HepG2 (cell line): ENCODE data around the gene GNB3. TPM values are rescaled to one million over a fixed set of nuclear protein-coding genes. Genes with fewer than 3 reads are reported as not detected.

Experiments
- FOXA3 ChIP-seq: IDR thresholded peaks from 2 replicates; pipeline ENCODE4 v1.6.1; 2016; ENCODE audit warnings: missing genetic modification reagents, missing compliant biosample characterization
- GABPA ChIP-seq, 2 experiments: IDR thresholded peaks; 2 replicates each; pipeline ENCODE4 v1.6.1; 2011 to 2016; ENCODE audit warnings: low read depth in 2 of 2, low read length in 1 of 2, missing biosample characterization in 1 of 2, missing genetic modification characterization in 1 of 2
- GRHL1 ChIP-seq: sonication (generic); formaldehyde crosslinking; conservative IDR thresholded peaks from 2 replicates; pipeline ENCODE4 v1.8.0; 2022; ENCODE audit warnings: missing genetic modification reagents
- HNF4A ChIP-seq: sonication (generic); formaldehyde crosslinking; IDR thresholded peaks from 2 replicates; pipeline ENCODE4 v1.4.0; 2020; ENCODE audit warnings: missing genetic modification reagents
- MTA3 ChIP-seq: sonication (generic); formaldehyde crosslinking; IDR thresholded peaks from 2 replicates; pipeline ENCODE4 v1.4.0; 2020; ENCODE audit warnings: missing genetic modification reagents
- TARDBP ChIP-seq: sonication (generic); formaldehyde crosslinking; IDR thresholded peaks from 2 replicates; pipeline ENCODE4 v1.8.0; 2022; ENCODE audit warnings: mild to moderate bottlenecking, missing genetic modification reagents
- THAP9 ChIP-seq: sonication (generic); formaldehyde crosslinking; IDR thresholded peaks from 2 replicates; pipeline ENCODE4; 2020; ENCODE audit warnings: missing genetic modification reagents, mild to moderate bottlenecking, borderline replicate concordance
- ZNF234 ChIP-seq: sonication (generic); formaldehyde crosslinking; conservative IDR thresholded peaks from 2 replicates; pipeline ENCODE4 v1.5.1; 2020; ENCODE audit warnings: mild to moderate bottlenecking, missing genetic modification reagents
- ZNF576 ChIP-seq: sonication (generic); formaldehyde crosslinking; IDR thresholded peaks from 2 replicates; pipeline ENCODE4 v1.4.0; 2020; ENCODE audit warnings: mild to moderate bottlenecking, missing genetic modification reagents
- ZNF609 ChIP-seq: sonication (generic); formaldehyde crosslinking; IDR thresholded peaks from 2 replicates; pipeline ENCODE4 v1.4.0; 2020; ENCODE audit warnings: mild to moderate bottlenecking, missing genetic modification reagents, borderline replicate concordance
- ZNF646 ChIP-seq: sonication (generic); formaldehyde crosslinking; IDR thresholded peaks from 2 replicates; pipeline ENCODE4 v1.9.0; 2021; ENCODE audit warnings: mild to moderate bottlenecking, missing genetic modification reagents
- polyA plus RNA-seq, 8 experiments: library from polyadenylated mRNA; depleted of rRNA in 3 of 8; stranded (reverse) in 7 of 8; unstranded in 1 of 8; fragments of >200 nt; fragmentation: Illumina TruSeq in 4 of 8; extraction: Trizol in 4 of 8; gene quantifications; 2 replicates each; pipeline versions ENCODE4 v1.2.1 to v1.2.3, GENCODE V29; 2011 to 2016; ENCODE audit warnings: low read depth in 4 of 8, missing spikeins in 1 of 8, mixed read lengths in 1 of 8; ENCODE audit not compliant: insufficient read depth in 1 of 8
- total RNA-seq, 5 experiments: library from RNA; depleted of rRNA; stranded (reverse); fragments of >200 nt; fragmentation: Illumina TruSeq; extraction: Trizol; gene quantifications; 2 replicates each; pipeline ENCODE4 v1.2.3, GENCODE V29; 2016; ENCODE audit warnings: low read depth in 1 of 5

The GNB3 gene
- total and polyA plus RNA-seq, 2 of the 13 experiments (the other 11 are each of a cell fraction or from before 2014, with no cell fraction given): 1.3 to 3.6 TPM

- TF ChIP-seq THAP9 (CRISPR knock-in tag): peak; percentile 69; the same call in 1 of the 2 replicates
- peak; percentile 86 for TF ChIP-seq ZNF609
- TF ChIP-seq ZNF646 (CRISPR knock-in tag): peak; percentile 74; the same call in 1 of the 2 replicates
- 0 out of 2 replicates have a peak, but pooled peaks have one; percentile 17 for TF ChIP-seq GABPA (IDR thresholded peaks at IDR 0.05; ENCODE audit: low read depth, low read length)
- TF ChIP-seq GABPA (CRISPR knock-in tag; IDR thresholded peaks at IDR 0.05; ENCODE audit: low read depth): peak; percentile 85
- TF ChIP-seq TARDBP (CRISPR knock-in tag): peak; percentile 91
- TF ChIP-seq MTA3: no peak
- TF ChIP-seq ZNF576 (CRISPR knock-in tag): no peak
- peak; percentile 77 for TF ChIP-seq HNF4A (CRISPR knock-in tag)
- no peak for TF ChIP-seq GRHL1 (CRISPR knock-in tag)
- no peak for TF ChIP-seq ZNF234 (CRISPR knock-in tag)
- peak; percentile 48 for TF ChIP-seq FOXA3 (CRISPR knock-in tag)
These were observed 48.1 kb upstream of the GNB3 start (continued) for GRCh38 chr12:6792522-6793201.
